ENCODE data around the gene STAT3. TPM values are rescaled to one million over a fixed set of nuclear protein-coding genes. Genes with fewer than 3 reads are reported as not detected.
A peak's percentile ranks its signal among the peaks of the same experiment; 100 is the strongest.
"Not testable (repeated sequence)": the region's sequence is repeated elsewhere in the genome, so short reads cannot be mapped to it uniquely, and the experiment has no call there.

STAT3 gene
- total and polyA plus RNA-seq, 4 donors = 34.1 to 297 (median 178) TPM

DNA sequence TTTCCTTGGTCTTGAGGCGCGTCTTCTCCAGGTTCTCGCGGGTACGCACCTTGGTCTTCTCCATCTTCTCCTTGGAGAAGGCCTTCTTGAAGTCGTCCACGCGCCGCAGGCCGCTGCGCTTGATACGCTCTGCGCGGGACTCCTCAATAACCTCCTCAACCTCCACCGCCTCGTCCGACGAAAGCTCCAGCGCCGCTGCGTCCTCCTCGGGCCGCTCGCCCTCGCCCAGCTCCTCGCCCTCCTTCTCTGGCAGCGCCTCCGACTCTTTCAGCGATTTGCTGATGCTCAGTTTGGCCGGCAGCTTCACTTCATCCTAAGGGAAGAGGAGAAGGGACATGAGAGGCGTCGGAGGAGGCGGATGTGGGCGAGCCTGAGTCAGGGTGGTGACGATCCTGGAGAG, 16.8 kb upstream of the STAT3 start:
- H3K4me1 ChIP-seq (ENCODE audit: control insufficient read depth in 1 of 2, insufficient read depth in 2 of 2, low read length in 2 of 2) = no peaks in the 10 kb centered on the region
- intact Hi-C loops (cut with DNase I) = no loop called here
- H3K27ac ChIP-seq (ENCODE audit: low read depth in 1 of 2, low read length in 2 of 2) = no peak overlapping the region

DNA sequence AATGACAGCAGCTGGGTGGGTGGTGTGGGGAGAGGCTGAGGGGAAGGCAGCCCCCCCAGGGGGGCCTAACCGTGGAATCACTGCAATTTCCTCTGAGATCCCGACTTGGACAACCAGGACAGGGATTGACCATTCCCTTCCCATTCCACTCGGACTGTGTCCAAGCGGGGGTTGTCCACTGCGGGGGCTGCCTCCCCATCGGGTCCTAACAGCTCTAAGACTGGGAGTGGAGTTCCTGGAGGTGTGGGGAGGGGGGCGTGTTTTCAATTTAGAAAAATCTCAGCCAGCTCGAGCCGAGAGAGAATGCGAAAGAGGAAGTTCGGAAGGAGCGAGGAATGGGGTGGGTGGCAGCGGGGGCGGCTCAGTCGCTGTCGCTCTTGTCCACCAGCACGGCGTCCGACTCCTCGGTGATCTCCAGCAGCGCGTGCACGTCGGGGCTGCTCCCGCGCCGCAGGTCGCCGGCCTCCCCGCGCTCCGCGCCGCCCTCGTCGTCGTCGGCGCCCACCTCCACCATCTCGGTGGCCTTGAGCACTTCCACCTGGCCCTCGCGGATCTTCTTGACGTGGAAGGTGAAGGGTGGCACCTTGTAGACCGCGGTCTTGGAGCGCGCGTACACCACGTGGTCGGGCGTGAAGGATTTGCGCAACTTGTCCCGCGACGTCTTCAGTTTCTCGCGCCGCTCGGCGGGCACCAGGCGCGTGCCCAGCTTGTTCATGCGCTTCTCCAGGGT, 16.2 kb upstream of the STAT3 start:
- intact Hi-C loops (cut with DNase I) = no loop called here
- H3K4me3 ChIP-seq (ENCODE audit: low read length in 2 of 2) = no peak overlapping the region
- H3K9me3 ChIP-seq (ENCODE audit: control insufficient read depth, low read length) = no peaks in the 10 kb centered on the region
- DNase-seq = peak in 1 of 2 donors; percentile 39
- no peaks in the 10 kb centered on the region for H3K4me1 ChIP-seq (ENCODE audit: control insufficient read depth in 1 of 2, insufficient read depth in 2 of 2, low read length in 2 of 2)
- no peak overlapping the region for H3K27ac ChIP-seq (ENCODE audit: low read depth in 1 of 2, low read length in 2 of 2)
- no peaks in the 10 kb centered on the region for H3K27me3 ChIP-seq (ENCODE audit: control insufficient read depth in 1 of 2, insufficient read depth in 2 of 2, low read length in 1 of 2)
- peaks cover 2 to 5% of the 10 kb centered on the region in 2 donors for H3K36me3 ChIP-seq (ENCODE audit: control insufficient read depth in 1 of 2, insufficient read depth in 2 of 2, low read length in 1 of 2)
- 76 to 79% methylated on average over 61 to 63 of the region's 63 CpGs for WGBS, 2 donors
- ATAC-seq (ENCODE audit: low FRiP score) = no peak

More for the DNA sequence above, 16.8 kb upstream of the STAT3 start:
- Histone ChIP-seq H3K27me3 (ENCODE audit: control insufficient read depth in 1 of 2, insufficient read depth in 2 of 2, low read length in 1 of 2) (no peaks in the 10 kb centered on the region), H3K4me3 (ENCODE audit: low read length in 2 of 2) (no peak overlapping the region), H3K9me3 (ENCODE audit: control insufficient read depth, low read length) (no peaks in the 10 kb centered on the region), H3K36me3 (ENCODE audit: control insufficient read depth in 1 of 2, insufficient read depth in 2 of 2, low read length in 1 of 2) (peaks cover 2 to 5% of the 10 kb centered on the region in 2 donors)
- WGBS, 2 donors = 87 to 88% methylated on average over 35 of the region's 35 CpGs
- DNase-seq (no peak), ATAC-seq (ENCODE audit: low FRiP score) (no peak)

GRCh38 chr17:42403150-42403549, 14.9 kb upstream of the STAT3 start:
- Histone ChIP-seq H3K9me3 (ENCODE audit: control insufficient read depth, low read length) (no peaks in the 10 kb centered on the region), H3K36me3 (ENCODE audit: control insufficient read depth in 1 of 2, insufficient read depth in 2 of 2, low read length in 1 of 2) (peaks cover 2 to 5% of the 10 kb centered on the region in 2 donors), H3K4me3 (ENCODE audit: low read length in 2 of 2) (no peak overlapping the region), H3K4me1 (ENCODE audit: control insufficient read depth in 1 of 2, insufficient read depth in 2 of 2, low read length in 2 of 2) (no peaks in the 10 kb centered on the region), H3K27me3 (ENCODE audit: control insufficient read depth in 1 of 2, insufficient read depth in 2 of 2, low read length in 1 of 2) (no peaks in the 10 kb centered on the region), H3K27ac (ENCODE audit: low read depth in 1 of 2, low read length in 2 of 2) (no peak overlapping the region)
- DNase-seq = peak in 1 of 2 donors; percentile 37
- intact Hi-C loops (cut with DNase I) = no loop called here
- WGBS, 2 donors = 60 to 69% methylated on average over 6 of the region's 6 CpGs
- no peak for ATAC-seq (ENCODE audit: low FRiP score)

DNA sequence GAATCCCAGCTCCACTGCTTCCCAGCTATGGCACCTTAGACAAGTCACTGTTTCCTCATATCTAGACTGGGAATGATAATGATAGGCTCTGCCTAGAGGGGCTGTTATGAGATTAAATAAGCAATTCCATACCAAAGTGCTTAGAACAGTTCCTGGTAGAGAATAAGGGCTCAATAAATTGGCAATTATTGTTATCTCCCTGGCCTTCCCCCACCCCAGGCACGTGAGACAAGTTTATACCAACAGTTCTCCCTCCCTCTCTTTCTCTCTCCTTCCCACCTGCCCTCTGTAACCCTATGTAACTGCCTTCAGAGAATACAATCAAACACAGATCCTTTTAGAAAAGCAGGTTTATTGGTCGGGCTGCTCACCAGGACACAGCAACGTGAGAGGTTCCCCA, 13.9 kb upstream of the STAT3 start:
- intact Hi-C loops (cut with DNase I) = no loop called here
- Histone ChIP-seq H3K27me3 (ENCODE audit: control insufficient read depth in 1 of 2, insufficient read depth in 2 of 2, low read length in 1 of 2) (no peaks in the 10 kb centered on the region), H3K9me3 (ENCODE audit: control insufficient read depth, low read length) (no peaks in the 10 kb centered on the region), H3K36me3 (ENCODE audit: control insufficient read depth in 1 of 2, insufficient read depth in 2 of 2, low read length in 1 of 2) (peaks cover 2 to 5% of the 10 kb centered on the region in 2 donors), H3K4me1 (ENCODE audit: control insufficient read depth in 1 of 2, insufficient read depth in 2 of 2, low read length in 2 of 2) (no peaks in the 10 kb centered on the region), H3K4me3 (ENCODE audit: low read length in 2 of 2) (no peak overlapping the region), H3K27ac (ENCODE audit: low read depth in 1 of 2, low read length in 2 of 2) (peak overlapping the region in 1 of 2 donors; percentile 9)
- WGBS, 2 donors = 19 to 24% methylated on average over 3 of the region's 3 CpGs
- peak in 1 of 2 donors; percentile 1 for DNase-seq
- ATAC-seq (ENCODE audit: low FRiP score) = no peak

DNA sequence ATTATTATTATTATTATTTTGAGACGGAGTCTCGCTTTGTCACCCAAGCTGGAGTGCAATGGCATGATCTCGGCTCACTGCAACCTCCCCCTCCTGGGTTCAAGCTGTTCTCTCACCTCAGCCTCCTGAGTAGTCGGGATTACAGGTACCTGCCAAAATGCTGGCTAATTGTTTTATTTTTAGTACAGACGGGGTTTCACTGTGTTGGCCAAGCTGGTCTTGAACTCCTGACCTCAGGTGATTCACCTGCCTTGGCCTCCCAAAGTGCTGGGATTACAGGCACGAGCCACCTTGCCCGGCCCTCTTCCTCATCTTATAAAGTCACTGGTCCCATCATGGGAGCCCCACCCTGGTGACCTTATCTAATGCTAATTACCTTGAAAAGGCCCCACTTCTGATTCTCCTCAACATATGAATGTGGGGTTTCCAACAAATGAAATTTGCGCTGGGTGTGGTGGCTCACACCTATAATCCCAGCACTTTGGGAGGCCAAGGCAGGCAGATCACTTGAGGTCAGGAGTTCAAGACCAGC, 12.7 kb upstream of the STAT3 start:
- H3K36me3 ChIP-seq (ENCODE audit: control insufficient read depth in 1 of 2, insufficient read depth in 2 of 2, low read length in 1 of 2); ATAC-seq (ENCODE audit: low FRiP score); DNase-seq; intact Hi-C loops (cut with DNase I); H3K4me3 ChIP-seq (ENCODE audit: low read length in 2 of 2); H3K9me3 ChIP-seq (ENCODE audit: control insufficient read depth, low read length); H3K4me1 ChIP-seq (ENCODE audit: control insufficient read depth in 1 of 2, insufficient read depth in 2 of 2, low read length in 2 of 2); H3K27me3 ChIP-seq (ENCODE audit: control insufficient read depth in 1 of 2, insufficient read depth in 2 of 2, low read length in 1 of 2); H3K27ac ChIP-seq (ENCODE audit: low read depth in 1 of 2, low read length in 2 of 2): not testable (repeated sequence)
- 60 to 66% methylated on average over 8 of the region's 8 CpGs for whole genome bisulfite sequencing, 2 donors

DNA sequence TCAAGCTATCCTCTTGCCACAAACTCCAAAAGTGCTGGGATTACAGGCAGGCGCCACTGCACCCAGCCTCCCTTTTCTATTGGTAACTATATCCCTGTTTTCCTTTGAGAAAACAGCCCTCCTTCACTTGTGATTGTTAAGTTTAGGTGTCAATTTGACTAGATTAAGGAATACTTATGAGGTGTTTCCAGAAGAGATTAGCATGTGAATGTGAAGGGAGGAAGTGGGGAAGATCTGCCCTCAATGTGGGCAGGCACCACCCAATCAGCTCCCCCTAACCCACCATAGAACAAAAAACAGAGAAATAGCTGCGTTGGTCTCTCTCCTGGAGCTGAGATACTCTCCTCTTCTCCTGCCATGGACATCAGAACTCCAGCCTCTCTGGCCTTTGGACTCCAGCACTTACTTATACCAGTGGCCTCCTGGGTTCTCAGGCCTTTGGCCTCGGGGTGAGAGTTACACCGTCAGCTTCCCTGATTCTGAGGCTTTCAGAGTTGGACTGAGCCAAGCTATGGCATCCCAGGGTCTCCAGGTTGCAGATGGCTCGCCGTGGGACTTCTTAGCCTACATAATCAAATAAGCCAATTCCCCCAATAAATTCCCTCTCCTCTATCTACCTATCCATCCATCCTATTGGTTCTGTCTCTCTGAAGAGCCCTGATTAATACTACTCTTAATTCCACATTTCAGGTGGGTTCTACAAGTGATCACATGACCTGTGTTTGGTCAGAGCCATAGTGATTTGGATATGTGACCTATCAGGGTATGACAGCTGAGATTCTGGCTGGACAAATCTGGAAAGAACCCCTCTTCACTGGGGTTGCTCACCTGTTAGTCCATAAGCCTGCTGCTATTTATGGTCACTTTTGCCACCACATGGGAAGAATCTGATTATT, 12.0 kb upstream of the STAT3 start:
- Histone ChIP-seq H3K9me3 (ENCODE audit: control insufficient read depth, low read length) (no peaks in the 10 kb centered on the region), H3K36me3 (ENCODE audit: control insufficient read depth in 1 of 2, insufficient read depth in 2 of 2, low read length in 1 of 2) (peaks cover 2 to 5% of the 10 kb centered on the region in 2 donors), H3K27me3 (ENCODE audit: control insufficient read depth in 1 of 2, insufficient read depth in 2 of 2, low read length in 1 of 2) (no peaks in the 10 kb centered on the region), H3K4me1 (ENCODE audit: control insufficient read depth in 1 of 2, insufficient read depth in 2 of 2, low read length in 2 of 2) (no peaks in the 10 kb centered on the region), H3K27ac (ENCODE audit: low read depth in 1 of 2, low read length in 2 of 2) (no peak overlapping the region), H3K4me3 (ENCODE audit: low read length in 2 of 2) (no peak overlapping the region)
- DNase-seq = peak in 1 of 2 donors; percentile 13
- intact Hi-C loops (cut with DNase I) = no loop called here
- 71 to 74% methylated on average over 6 of the region's 6 CpGs for WGBS, 2 donors
- no peak for ATAC-seq (ENCODE audit: low FRiP score)

GRCh38 chr17:42399121-42399520, 10.9 kb upstream of the STAT3 start:
- H3K27ac ChIP-seq (ENCODE audit: low read depth in 1 of 2, low read length in 2 of 2) = peak overlapping the region; percentile 10 to 47
- WGBS, 2 donors = 63 to 70% methylated on average over 2 of the region's 2 CpGs
- ATAC-seq (ENCODE audit: low FRiP score) (no peak), DNase-seq (peak in 1 of 2 donors; percentile 21)
- no peaks in the 10 kb centered on the region for H3K27me3 ChIP-seq (ENCODE audit: control insufficient read depth in 1 of 2, insufficient read depth in 2 of 2, low read length in 1 of 2)
- H3K36me3 ChIP-seq (ENCODE audit: control insufficient read depth in 1 of 2, insufficient read depth in 2 of 2, low read length in 1 of 2) = peaks cover 0 to 2% of the 10 kb centered on the region in 2 donors
- H3K4me1 ChIP-seq (ENCODE audit: control insufficient read depth in 1 of 2, insufficient read depth in 2 of 2, low read length in 2 of 2) = no peaks in the 10 kb centered on the region
- intact Hi-C loops (cut with DNase I) = no loop called here
- H3K4me3 ChIP-seq (ENCODE audit: low read length in 2 of 2) = no peak overlapping the region
- H3K9me3 ChIP-seq (ENCODE audit: control insufficient read depth, low read length) = no peaks in the 10 kb centered on the region

GRCh38 chr17:42395601-42396000, 7.4 kb upstream of the STAT3 start:
- H3K36me3 ChIP-seq (ENCODE audit: control insufficient read depth in 1 of 2, insufficient read depth in 2 of 2, low read length in 1 of 2); H3K27ac ChIP-seq (ENCODE audit: low read depth in 1 of 2, low read length in 2 of 2); ATAC-seq (ENCODE audit: low FRiP score); intact Hi-C loops (cut with DNase I); H3K4me1 ChIP-seq (ENCODE audit: control insufficient read depth in 1 of 2, insufficient read depth in 2 of 2, low read length in 2 of 2); DNase-seq; H3K27me3 ChIP-seq (ENCODE audit: control insufficient read depth in 1 of 2, insufficient read depth in 2 of 2, low read length in 1 of 2); H3K4me3 ChIP-seq (ENCODE audit: low read length in 2 of 2); H3K9me3 ChIP-seq (ENCODE audit: control insufficient read depth, low read length): not testable (repeated sequence)
- 97% methylated on average over 8 of the region's 8 CpGs for WGBS, 2 donors

Measured in aorta (tissue), 5 donors.